HepG2 (cell line): ENCODE data around the gene CAD. TPM values are rescaled to one million over a fixed set of nuclear protein-coding genes. Genes with fewer than 3 reads are reported as not detected.

ENCODE experiments used
- ATAC-seq: fragments of 200-7000 bp; cut with Tn5 transposase; 3 replicates; pipeline ENCODE4 v1.9.1; 2020; ENCODE audit warnings: mild to moderate bottlenecking, moderate library complexity
- BruUV-seq: library from RNA; stranded (reverse); fragments of 400-500 nt; replicated peaks from 2 replicates; lab custom pipeline; 2021; lab: Mats Ljungman, UMichigan
- CTCF ChIA-PET: fragments of 300-600 bp; formaldehyde crosslinking; extraction: SDS; loops from one replicate; lab custom pipeline; 2021; ENCODE audit warnings: low total read pairs, inconsistent platforms, low intra/inter-chr PET ratio; lab: Yijun Ruan, JAX
- POLR2A ChIA-PET: fragments of 350-600 bp; sonication (Branson Sonifier 250); formaldehyde crosslinking; loops from one replicate; lab custom pipeline; 2020; ENCODE audit warnings: antibody characterized with exemption, inconsistent platforms; lab: Yijun Ruan, JAX
- DNase-seq: peaks from one replicate; pipeline ENCODE4 v3.0.0-alpha.2; 2015; ENCODE audit warnings: low spot score
- FAIRE-seq: peaks from 3 replicates; lab custom pipeline; 2011; peaks lifted over from hg19 to GRCh38; lab: Jason Lieb, UNC
- H2AFZ ChIP-seq: one replicate; pipeline ENCODE4 v1.6.1; 2011; ENCODE audit warnings: low read length, inconsistent platforms
- H3K27ac ChIP-seq: fragments of 300-600 bp; 3 replicates; pipeline ENCODE4 v1.8.0; 2011; ENCODE audit warnings: mixed run types, mild to moderate bottlenecking, mixed read lengths, low read length, inconsistent platforms; ENCODE audit not compliant: insufficient read depth; ENCODE audit errors: extremely low read length
- H3K27me3 ChIP-seq, 2 experiments: fragments of 200-600 bp in 1 of 2; 2 replicates in 1 of 2; 3 replicates in 1 of 2; pipeline versions ENCODE4 v1.6.0 to v1.8.0; 2011; ENCODE audit warnings: low read length in 2 of 2, mild to moderate bottlenecking in 2 of 2, moderate library complexity in 2 of 2, inconsistent platforms in 1 of 2; ENCODE audit not compliant: insufficient read depth in 2 of 2, control insufficient read depth in 1 of 2
- H3K36me3 ChIP-seq, 2 experiments: fragments of 200-600 bp in 1 of 2; replicated peaks in 1 of 2; 2 replicates in 1 of 2; 3 replicates in 1 of 2; pipeline versions ENCODE4 v1.5.1 to v1.8.0; 2011; ENCODE audit warnings: low read length in 2 of 2, inconsistent platforms in 1 of 2; ENCODE audit not compliant: insufficient read depth in 2 of 2, control insufficient read depth in 1 of 2
- H3K4me1 ChIP-seq: 2 replicates; pipeline ENCODE4 v1.5.1; 2012; ENCODE audit warnings: low read length, inconsistent platforms; ENCODE audit not compliant: insufficient read depth
- H3K4me2 ChIP-seq: 2 replicates; pipeline ENCODE4 v1.6.0; 2011; ENCODE audit warnings: low read depth, low read length, inconsistent platforms
- H3K4me3 ChIP-seq, 3 experiments: fragments of 200-600 bp in 1 of 3; sonication (generic), shearing (Covaris generic) in 1 of 3; replicated peaks in 1 of 3; 2 replicates each; pipeline ENCODE4 v1.5.1; 2011 to 2016; ENCODE audit warnings: low read length in 3 of 3, inconsistent platforms in 2 of 3, low read depth in 2 of 3, mild to moderate bottlenecking in 2 of 3, control low read depth in 1 of 3, mixed read lengths in 1 of 3; ENCODE audit not compliant: insufficient read depth in 1 of 3
- H3K79me2 ChIP-seq: one replicate; pipeline ENCODE4 v1.6.1; 2011; ENCODE audit warnings: low read length, inconsistent platforms; ENCODE audit not compliant: insufficient read depth
- H3K9ac ChIP-seq: 2 replicates; pipeline ENCODE4 v1.6.0; 2011; ENCODE audit warnings: mild to moderate bottlenecking, low read depth, low read length, inconsistent platforms; ENCODE audit not compliant: insufficient read depth
- H3K9me3 ChIP-seq: 2 replicates; pipeline ENCODE4 v1.5.1; 2012; ENCODE audit warnings: mild to moderate bottlenecking, low read length
- H4K20me1 ChIP-seq: 2 replicates; pipeline ENCODE4 v1.6.0; 2011; ENCODE audit warnings: inconsistent platforms, mild to moderate bottlenecking, low read length, moderate library complexity; ENCODE audit not compliant: insufficient read depth
- ATRX ChIP-seq: sonication (generic); formaldehyde crosslinking; IDR thresholded peaks from 2 replicates; pipeline ENCODE4 v1.4.0; 2020; ENCODE audit warnings: missing genetic modification reagents, borderline replicate concordance
- GPBP1L1 ChIP-seq: sonication (generic); formaldehyde crosslinking; IDR thresholded peaks from 2 replicates; pipeline ENCODE4 v1.5.0; 2020; ENCODE audit warnings: mild to moderate bottlenecking, missing genetic modification reagents
- MAZ ChIP-seq, 2 experiments: sonication (generic) in 1 of 2; formaldehyde crosslinking in 1 of 2; IDR thresholded peaks; 2 replicates each; pipeline versions ENCODE4 v1.5.0 to v1.6.1; 2012 to 2020; ENCODE audit warnings: low read depth in 2 of 2, mild to moderate bottlenecking in 2 of 2, borderline replicate concordance in 1 of 2, improper control_type of control experiment in 1 of 2, low read length in 1 of 2, missing genetic modification reagents in 1 of 2, moderate library complexity in 1 of 2
- MEIS2 ChIP-seq: sonication (generic); formaldehyde crosslinking; IDR thresholded peaks from 2 replicates; pipeline ENCODE4 v1.9.0; 2021; ENCODE audit warnings: mild to moderate bottlenecking, missing genetic modification reagents
- PAF1 ChIP-seq: IDR thresholded peaks from 2 replicates; pipeline ENCODE4 v1.6.1; 2016; ENCODE audit warnings: missing genetic modification reagents, missing compliant biosample characterization
- PHB2 ChIP-seq: fragments of 450-650 bp; IDR thresholded peaks from 2 replicates; pipeline ENCODE4 v1.6.1; 2018; ENCODE audit not compliant: partially characterized antibody
- RBFOX2 ChIP-seq: fragments of 200-400 bp; formaldehyde crosslinking; IDR thresholded peaks from 2 replicates; pipeline ENCODE4 v1.6.1; 2017; ENCODE audit warnings: low read depth, mild to moderate bottlenecking, low read length
- SOX6 ChIP-seq, 2 experiments: fragments of 450-650 bp in 1 of 2; sonication (generic) in 1 of 2; formaldehyde crosslinking in 1 of 2; IDR thresholded peaks; 2 replicates each; pipeline versions ENCODE4 v1.4.0 to v1.6.1; 2017 to 2020; ENCODE audit warnings: antibody characterized with exemption in 1 of 2, mild to moderate bottlenecking in 1 of 2, missing genetic modification reagents in 1 of 2
- ZBTB40 ChIP-seq, 2 experiments: fragments of 450-650 bp in 1 of 2; sonication (generic) in 1 of 2; formaldehyde crosslinking in 1 of 2; IDR thresholded peaks; 2 replicates each; pipeline versions ENCODE4 v1.6.1 to v1.8.0; 2016 to 2022; ENCODE audit warnings: antibody characterized with exemption in 1 of 2, mild to moderate bottlenecking in 1 of 2, missing genetic modification reagents in 1 of 2
- ZNF337 ChIP-seq: sonication (generic); formaldehyde crosslinking; IDR thresholded peaks from 2 replicates; pipeline ENCODE4 v1.5.1; 2020; ENCODE audit warnings: missing genetic modification reagents, low read depth, mild to moderate bottlenecking, borderline replicate concordance
- WGBS: methylation state at CpG from one replicate; pipeline ENCODE4 v1.1.6; 2017; ENCODE audit warnings: low lambda C conversion rate; 5-methylcytosine and 5-hydroxymethylcytosine counted together
- in situ Hi-C: cut with HindIII; loops from 2 replicates; pipeline ENCODE4 v1.10.0; 2017; ENCODE audit warnings: low pct_unique_long_range_greater_than_20kb; ENCODE audit not compliant: extremely low pct_ligation_motif_present
- intact Hi-C: fragments of 100-400 bp; cut with micrococcal nuclease; formaldehyde crosslinking; loops from one replicate; pipeline ENCODE4 v1.10.0; 2022; ENCODE audit not compliant: unreplicated experiment
- polyA plus RNA-seq, 8 experiments: library from polyadenylated mRNA; depleted of rRNA in 3 of 8; stranded (reverse) in 7 of 8; unstranded in 1 of 8; fragments of >200 nt; fragmentation: Illumina TruSeq in 4 of 8; extraction: Trizol in 4 of 8; gene quantifications; 2 replicates each; pipeline versions ENCODE4 v1.2.1 to v1.2.3, GENCODE V29; 2011 to 2016; ENCODE audit warnings: low read depth in 4 of 8, missing spikeins in 1 of 8, mixed read lengths in 1 of 8; ENCODE audit not compliant: insufficient read depth in 1 of 8
- total RNA-seq, 5 experiments: library from RNA; depleted of rRNA; stranded (reverse); fragments of >200 nt; fragmentation: Illumina TruSeq; extraction: Trizol; gene quantifications; 2 replicates each; pipeline ENCODE4 v1.2.3, GENCODE V29; 2016; ENCODE audit warnings: low read depth in 1 of 5

The CAD gene
- total and polyA plus RNA-seq, 2 of the 13 experiments (the other 11 are each of a cell fraction or from before 2014, with no cell fraction given) = 21.7 to 37.0 TPM

- in situ Hi-C loops (no loop called here), intact Hi-C loops (no loop called here)
- ATAC-seq (no peak), DNase-seq (no peak), FAIRE-seq (no peak)
- Histone ChIP-seq H3K4me3 (no peak overlapping the region), H3K79me2 (no peaks in the 10 kb centered on the region), H3K9me3 (no peaks in the 10 kb centered on the region), H3K9ac (no peak overlapping the region), H4K20me1 (no peaks in the 10 kb centered on the region), H2AFZ (no peak overlapping the region), H3K27me3 (peaks cover 0 to 5% of the 10 kb centered on the region in 2 experiments; a peak in 2 of 5 replicates), H3K36me3 (peaks cover 28 to 39% of the 10 kb centered on the region in 2 experiments), H3K4me2 (no peak overlapping the region), H3K4me1 (peaks cover 18% of the 10 kb centered on the region), H3K27ac (no peak overlapping the region)
- 98% methylated on average over 4 of the region's 4 CpGs for WGBS
- ChIA-PET POLR2A (no interaction called here), CTCF (no interaction called here)
- BruUV-seq = TSS peak; percentile 32
- no peak for TF ChIP-seq SOX6 (IDR thresholded peaks at IDR 0.05)
- TF ChIP-seq SOX6 (CRISPR knock-in tag; IDR thresholded peaks at IDR 0.05) = no peak
- no peak for TF ChIP-seq ATRX
- no peak for TF ChIP-seq GPBP1L1 (CRISPR knock-in tag)
- TF ChIP-seq ZBTB40 (IDR thresholded peaks at IDR 0.05) = no peak
- TF ChIP-seq ZBTB40 (CRISPR knock-in tag; IDR thresholded peaks at IDR 0.05) = no peak
- no peak for TF ChIP-seq RBFOX2
- TF ChIP-seq MEIS2 (CRISPR knock-in tag) = no peak
- no peak for TF ChIP-seq PHB2
- TF ChIP-seq PAF1 = no peak
- no peak for TF ChIP-seq MAZ (IDR thresholded peaks at IDR 0.05; ENCODE audit: borderline replicate concordance, low read depth, low read length)
- no peak for TF ChIP-seq MAZ (CRISPR knock-in tag; IDR thresholded peaks at IDR 0.05; ENCODE audit: low read depth)
- no peak for TF ChIP-seq ZNF337 (CRISPR knock-in tag)
These were observed 28.5 kb downstream of the CAD start for GRCh38 chr2:27245626-27246025.
